Measurements from ENCODE around the gene FOXL3. TPM values are rescaled to one million over a fixed set of nuclear protein-coding genes. Genes with fewer than 3 reads are reported as not detected.

The FOXL3 gene
- total RNA-seq, 4 donors from 2014 or later = not detected

GRCh38 chr7:327233-327931 lies 37.4 kb downstream of the FOXL3 start:
- TF ChIP-seq POLR2A (IDR thresholded peaks at IDR 0.05) = no peak
- no peak for TF ChIP-seq CTCF (IDR thresholded peaks at IDR 0.05)
- Histone ChIP-seq H3K9me3 (no peaks in the 10 kb centered on the region), H3K27ac (no peak overlapping the region), H3K4me1 (peaks cover 0 to 3% of the 10 kb centered on the region in 2 donors), H3K4me3 (no peak overlapping the region), H3K36me3 (no peaks in the 10 kb centered on the region), H3K27me3 (no peaks in the 10 kb centered on the region)
- intact Hi-C loops (cut with DNase I; ENCODE audit: low total_unique reads) = loop anchor here (10.0 kb wide), 1 partner anchor 307 kb away; no protein-coding TSS in a partner anchor
- DNase-seq = no peak

GRCh38 chr7:327991-328702 lies 38.2 kb downstream of the FOXL3 start:
- H3K36me3 ChIP-seq = no peaks in the 10 kb centered on the region
- H3K27me3 ChIP-seq = peaks cover 0 to 5% of the 10 kb centered on the region in 2 donors
- no peaks in the 10 kb centered on the region for H3K9me3 ChIP-seq
- peaks cover 0 to 11% of the 10 kb centered on the region in 2 donors for H3K4me1 ChIP-seq
- H3K27ac ChIP-seq = no peak overlapping the region
- no peak for DNase-seq
- intact Hi-C loops (cut with DNase I; ENCODE audit: low total_unique reads) = loop anchor here (10.0 kb wide), 1 partner anchor 307 kb away; no protein-coding TSS in a partner anchor
- TF ChIP-seq CTCF (IDR thresholded peaks at IDR 0.05) (no peak), POLR2A (IDR thresholded peaks at IDR 0.05) (no peak)
- H3K4me3 ChIP-seq = no peak overlapping the region

DNA sequence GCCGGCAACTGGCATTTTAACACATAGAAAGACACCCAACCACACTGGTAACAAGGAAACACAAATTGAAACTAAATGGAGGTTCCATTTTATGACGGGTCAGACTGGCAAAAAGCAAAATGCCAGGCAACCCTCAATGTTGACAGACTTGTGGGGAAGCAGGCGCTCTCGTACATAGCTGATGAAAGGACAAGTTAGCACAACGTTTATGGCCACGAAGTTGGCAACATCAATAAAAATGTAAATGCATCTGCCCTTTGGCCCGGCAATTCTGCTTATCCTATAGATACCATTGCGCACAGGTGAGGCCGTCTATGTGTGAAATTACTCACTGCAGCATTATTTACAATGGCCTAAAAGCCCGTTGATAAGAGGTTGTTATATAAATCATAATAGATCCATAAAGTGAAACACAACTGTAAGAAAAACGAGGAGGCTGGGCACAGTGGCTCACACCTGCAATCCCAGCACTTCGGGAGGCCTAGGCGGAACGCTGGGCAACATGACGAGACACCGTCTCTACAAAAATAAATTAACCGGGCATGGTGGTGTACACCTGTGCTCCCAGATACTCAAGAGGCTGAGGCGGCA lies 39.8 kb downstream of the FOXL3 start:
- intact Hi-C loops (cut with DNase I; ENCODE audit: low total_unique reads) = loop anchor here (5.0 to 10.0 kb wide), 3 partner anchors 185 to 443 kb away; partner anchors contain the start of gene PDGFA
- Histone ChIP-seq H3K9me3 (no peaks in the 10 kb centered on the region), H3K36me3 (no peaks in the 10 kb centered on the region), H3K27me3 (peaks cover 0 to 5% of the 10 kb centered on the region in 2 donors), H3K27ac (no peak overlapping the region), H3K4me3 (no peak overlapping the region), H3K4me1 (peaks cover 0 to 11% of the 10 kb centered on the region in 2 donors)
- TF ChIP-seq CTCF (IDR thresholded peaks at IDR 0.05) (no peak), POLR2A (IDR thresholded peaks at IDR 0.05) (no peak)
- no peak for DNase-seq

GRCh38 chr7:330511-331230 lies 40.7 kb downstream of the FOXL3 start:
- Histone ChIP-seq H3K4me3 (no peak overlapping the region), H3K4me1 (peaks cover 0 to 11% of the 10 kb centered on the region in 2 donors), H3K9me3 (no peaks in the 10 kb centered on the region), H3K36me3 (no peaks in the 10 kb centered on the region), H3K27ac (no peak overlapping the region), H3K27me3 (peaks cover 0 to 5% of the 10 kb centered on the region in 2 donors)
- intact Hi-C loops (cut with DNase I; ENCODE audit: low total_unique reads) = loop anchor here (5.0 to 10.0 kb wide), 2 partner anchors 184 to 442 kb away; partner anchors contain the start of gene PDGFA
- DNase-seq = no peak
- TF ChIP-seq POLR2A (IDR thresholded peaks at IDR 0.05) (no peak), CTCF (IDR thresholded peaks at IDR 0.05) (no peak)

Data from uterus (tissue), 4 donors.